ENCODE results near the gene EFCAB8.

Gene EFCAB8

GRCh38 chr20:32984196-32984595 is 125.5 kb downstream of the EFCAB8 start:
- H3K27me3 Mint-ChIP-seq: no peaks in the 10 kb centered on the region
- no peaks in the 10 kb centered on the region for H3K9me3 Mint-ChIP-seq
- no peak overlapping the region for H3K4me3 Mint-ChIP-seq
- H3K4me1 Mint-ChIP-seq: peaks cover 9% of the 10 kb centered on the region
- H3K36me3 Mint-ChIP-seq: no peaks in the 10 kb centered on the region
- no peak for ATAC-seq
- H3K27ac Mint-ChIP-seq: peak overlapping the region; percentile 49

DNA sequence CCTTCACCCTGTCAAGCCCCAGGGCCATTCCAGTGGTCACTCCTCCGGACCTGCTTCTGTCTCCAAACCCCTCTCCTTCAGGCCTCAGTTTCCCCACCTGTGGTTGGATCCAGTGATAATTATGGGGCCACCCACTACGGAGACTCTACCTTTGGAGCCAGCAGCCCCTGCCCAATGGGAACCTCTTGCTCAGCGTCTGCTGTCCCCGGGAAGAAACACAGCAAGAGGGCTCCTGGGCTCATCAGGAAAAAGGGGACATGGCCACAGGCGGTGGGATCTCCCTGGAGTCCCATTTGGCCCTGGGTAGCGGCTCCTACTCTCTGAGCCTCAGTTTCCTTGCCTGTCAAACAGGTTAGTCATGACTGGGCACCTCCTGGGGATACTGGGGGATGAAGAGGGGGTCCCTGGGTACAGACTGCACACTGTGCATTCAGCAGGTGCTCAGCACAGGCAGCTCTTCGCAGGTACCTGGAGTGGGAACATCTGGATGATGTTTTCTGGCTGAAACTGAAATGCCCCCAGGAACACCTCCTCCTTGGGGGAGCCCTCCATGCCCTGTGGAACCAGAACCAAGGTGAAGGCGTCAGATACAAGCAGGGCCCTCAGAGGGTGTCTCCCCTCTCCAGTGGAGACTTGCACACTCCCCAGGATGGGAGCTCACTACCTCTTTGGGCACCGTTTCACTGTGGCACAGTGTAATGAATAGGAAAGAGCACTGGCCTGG is 126.1 kb downstream of the EFCAB8 start:
- H3K27me3 Mint-ChIP-seq: no peaks in the 10 kb centered on the region
- H3K4me3 Mint-ChIP-seq: no peak overlapping the region
- H3K4me1 Mint-ChIP-seq: peaks cover 9% of the 10 kb centered on the region
- no peaks in the 10 kb centered on the region for H3K9me3 Mint-ChIP-seq
- no peaks in the 10 kb centered on the region for H3K36me3 Mint-ChIP-seq
- ATAC-seq: no peak
- peak overlapping the region; percentile 49 for H3K27ac Mint-ChIP-seq

GRCh38 chr20:32985596-32985995 is 126.9 kb downstream of the EFCAB8 start:
- H3K27ac Mint-ChIP-seq: no peak overlapping the region
- peaks cover 9% of the 10 kb centered on the region for H3K4me1 Mint-ChIP-seq
- H3K4me3 Mint-ChIP-seq: no peak overlapping the region
- H3K27me3 Mint-ChIP-seq: no peaks in the 10 kb centered on the region
- no peaks in the 10 kb centered on the region for H3K36me3 Mint-ChIP-seq
- no peak for ATAC-seq
- no peaks in the 10 kb centered on the region for H3K9me3 Mint-ChIP-seq

DNA sequence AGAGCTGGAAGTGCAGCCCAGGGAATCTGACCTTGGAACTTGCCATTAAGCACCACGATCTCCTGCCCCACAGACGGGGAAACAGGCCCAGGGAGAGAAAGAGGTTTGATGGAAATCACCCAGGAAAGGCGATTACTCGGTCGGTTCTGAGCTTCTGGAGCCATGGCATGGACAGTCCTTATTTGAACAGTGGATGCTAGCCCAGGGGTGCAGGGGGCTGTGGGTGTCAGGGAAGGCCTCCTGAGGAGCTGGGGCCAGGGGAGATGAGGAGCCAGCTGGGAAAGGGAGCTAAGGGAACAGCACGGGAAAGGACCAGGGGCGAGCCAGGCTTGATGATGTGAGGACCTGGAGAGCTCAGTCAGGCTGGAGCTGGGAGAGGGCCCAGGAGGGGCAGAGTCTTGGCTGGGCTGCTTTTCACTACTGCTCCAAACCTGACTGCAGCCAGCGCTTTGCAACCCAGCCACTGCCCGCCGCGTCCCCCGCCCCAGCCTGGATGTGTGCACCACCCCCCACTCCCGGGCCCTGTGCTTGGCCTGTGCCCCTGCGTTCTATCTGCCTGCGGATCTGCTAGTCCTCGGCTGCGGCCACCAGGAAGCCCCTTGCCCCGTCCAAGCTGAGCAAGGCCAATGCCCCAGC is 127.7 kb downstream of the EFCAB8 start:
- Mint-ChIP-seq H3K27ac (peak overlapping the region; percentile 10), H3K27me3 (no peaks in the 10 kb centered on the region), H3K4me1 (peaks cover 17% of the 10 kb centered on the region), H3K4me3 (no peak overlapping the region), H3K9me3 (no peaks in the 10 kb centered on the region), H3K36me3 (peaks cover 4% of the 10 kb centered on the region)
- ATAC-seq: no peak

DNA sequence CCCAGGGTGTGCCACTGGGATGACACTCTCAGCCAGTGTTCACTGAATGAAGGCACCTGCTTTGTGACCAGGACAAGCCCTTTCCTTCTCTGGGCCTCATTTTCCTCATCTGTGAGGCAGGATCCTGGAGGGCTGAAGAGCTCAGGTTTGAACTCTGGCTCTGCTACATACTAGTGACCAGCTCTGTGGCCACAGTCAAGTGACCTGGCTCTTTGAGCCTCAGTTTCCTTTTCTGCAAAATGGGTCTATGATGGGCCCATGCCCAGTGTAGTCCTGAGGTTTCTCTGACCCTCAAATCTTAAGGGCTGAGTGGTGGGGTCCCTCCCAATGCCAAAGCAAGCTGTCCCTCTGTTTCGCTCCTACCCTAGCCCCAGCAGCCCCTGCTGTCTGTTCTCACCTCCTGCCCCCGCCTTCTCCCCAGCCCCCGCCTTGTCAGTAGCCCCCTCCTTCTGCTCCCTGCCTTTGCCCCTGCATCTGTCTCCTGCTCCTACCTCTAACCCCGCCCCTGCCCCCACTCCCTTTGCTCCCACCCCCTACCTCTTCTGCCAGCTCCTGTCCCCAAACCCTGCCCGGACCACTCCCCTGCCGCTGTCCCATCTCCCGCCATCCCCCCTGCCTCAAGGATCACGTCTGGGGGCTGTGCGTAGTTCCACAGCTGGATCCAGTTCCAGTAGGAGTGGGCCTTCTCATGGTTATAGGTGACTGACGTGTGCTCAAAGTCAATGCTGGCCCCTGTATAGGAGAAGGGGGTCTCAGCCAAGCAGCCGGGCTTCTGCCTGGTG is 128.5 kb downstream of the EFCAB8 start:
- ATAC-seq: no peak
- H3K4me1 Mint-ChIP-seq: peaks cover 24% of the 10 kb centered on the region
- H3K27me3 Mint-ChIP-seq: no peaks in the 10 kb centered on the region
- H3K36me3 Mint-ChIP-seq: peaks cover 4% of the 10 kb centered on the region
- H3K9me3 Mint-ChIP-seq: no peaks in the 10 kb centered on the region
- no peak overlapping the region for H3K27ac Mint-ChIP-seq
- no peak overlapping the region for H3K4me3 Mint-ChIP-seq

GRCh38 chr20:32988008-32988407 is 129.3 kb downstream of the EFCAB8 start:
- Mint-ChIP-seq H3K36me3 (peaks cover 4% of the 10 kb centered on the region), H3K4me3 (no peak overlapping the region), H3K9me3 (no peaks in the 10 kb centered on the region), H3K4me1 (peaks cover 32% of the 10 kb centered on the region), H3K27ac (no peak overlapping the region), H3K27me3 (no peaks in the 10 kb centered on the region)
- ATAC-seq: no peak

GRCh38 chr20:32989507-32990283 is 131.0 kb downstream of the EFCAB8 start:
- no peaks in the 10 kb centered on the region for H3K27me3 Mint-ChIP-seq
- no peak for ATAC-seq
- H3K9me3 Mint-ChIP-seq: peaks cover under 1% of the 10 kb centered on the region
- peak overlapping the region; percentile 20 for H3K27ac Mint-ChIP-seq
- peaks cover 36% of the 10 kb centered on the region for H3K4me1 Mint-ChIP-seq
- peaks cover 6% of the 10 kb centered on the region for H3K36me3 Mint-ChIP-seq
- H3K4me3 Mint-ChIP-seq: no peak overlapping the region

GRCh38 chr20:32990426-32990825 is 131.7 kb downstream of the EFCAB8 start:
- H3K27ac Mint-ChIP-seq: no peak overlapping the region
- peaks cover 36% of the 10 kb centered on the region for H3K4me1 Mint-ChIP-seq

GRCh38 chr20:32991383-32991782 is 132.7 kb downstream of the EFCAB8 start:
- peak overlapping the region; percentile 49 for H3K27ac Mint-ChIP-seq
- peaks cover 12% of the 10 kb centered on the region for H3K36me3 Mint-ChIP-seq
- H3K4me3 Mint-ChIP-seq: peak overlapping the region; percentile 38
- H3K4me1 Mint-ChIP-seq: peaks cover 36% of the 10 kb centered on the region
- H3K9me3 Mint-ChIP-seq: peaks cover 8% of the 10 kb centered on the region
- ATAC-seq: peak; percentile 84
- H3K27me3 Mint-ChIP-seq: no peaks in the 10 kb centered on the region

More at GRCh38 chr20:32990426-32990825, 131.7 kb downstream of the EFCAB8 start:
- peaks cover 6% of the 10 kb centered on the region for H3K9me3 Mint-ChIP-seq
- H3K36me3 Mint-ChIP-seq: peaks cover 11% of the 10 kb centered on the region
- no peak for ATAC-seq
- no peak overlapping the region for H3K4me3 Mint-ChIP-seq
- no peaks in the 10 kb centered on the region for H3K27me3 Mint-ChIP-seq

- H3K36me3 Mint-ChIP-seq: peaks cover 17% of the 10 kb centered on the region
- peaks cover 13% of the 10 kb centered on the region for H3K9me3 Mint-ChIP-seq
- H3K4me3 Mint-ChIP-seq: peak overlapping the region; percentile 38
- H3K4me1 Mint-ChIP-seq: peaks cover 36% of the 10 kb centered on the region
- H3K27ac Mint-ChIP-seq: peak overlapping the region; percentile 49
- ATAC-seq: peak; percentile 71
- H3K27me3 Mint-ChIP-seq: no peaks in the 10 kb centered on the region
Measured at GRCh38 chr20:32991792-32992641, 133.3 kb downstream of the EFCAB8 start.

- Mint-ChIP-seq H3K9me3 (peaks cover 13% of the 10 kb centered on the region), H3K27ac (peak overlapping the region; percentile 12), H3K4me1 (peaks cover 33% of the 10 kb centered on the region), H3K4me3 (no peak overlapping the region), H3K27me3 (no peaks in the 10 kb centered on the region), H3K36me3 (peaks cover 17% of the 10 kb centered on the region)
- ATAC-seq: no peak
Measured at GRCh38 chr20:32993496-32994050, 134.8 kb downstream of the EFCAB8 start.

- ATAC-seq: no peak
- no peak overlapping the region for H3K4me3 Mint-ChIP-seq
- H3K27ac Mint-ChIP-seq: no peak overlapping the region
- H3K36me3 Mint-ChIP-seq: peaks cover 17% of the 10 kb centered on the region
- H3K9me3 Mint-ChIP-seq: peaks cover 13% of the 10 kb centered on the region
- H3K4me1 Mint-ChIP-seq: peaks cover 40% of the 10 kb centered on the region
- H3K27me3 Mint-ChIP-seq: no peaks in the 10 kb centered on the region
Measured at GRCh38 chr20:32995802-32996201, 137.1 kb downstream of the EFCAB8 start.

DNA sequence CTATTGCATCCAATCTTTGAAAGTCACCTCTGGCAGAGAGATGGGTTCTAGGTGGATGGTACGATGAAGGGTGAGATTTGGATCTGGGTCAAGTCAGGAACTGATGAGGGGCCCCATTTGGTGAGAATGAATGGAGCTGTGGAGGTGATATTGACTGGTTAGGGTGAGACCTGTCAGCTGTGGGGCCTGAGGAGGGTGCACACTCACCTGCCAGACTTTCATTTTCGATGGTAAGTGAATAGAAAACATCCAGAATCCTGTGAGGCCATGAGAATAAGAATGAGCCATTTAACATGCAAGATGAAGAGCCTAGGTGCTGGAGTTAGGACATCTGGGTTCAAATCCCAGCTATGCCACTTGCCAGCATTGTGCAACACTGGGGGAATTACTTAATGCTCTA is 138.7 kb downstream of the EFCAB8 start:
- H3K4me1 Mint-ChIP-seq: peaks cover 23% of the 10 kb centered on the region
- H3K27me3 Mint-ChIP-seq: no peaks in the 10 kb centered on the region
- ATAC-seq: no peak
- no peak overlapping the region for H3K27ac Mint-ChIP-seq
- peaks cover 13% of the 10 kb centered on the region for H3K36me3 Mint-ChIP-seq
- no peak overlapping the region for H3K4me3 Mint-ChIP-seq
- H3K9me3 Mint-ChIP-seq: peaks cover 13% of the 10 kb centered on the region

Measured in stimulated activated memory B cell treated with anti-CD40 and anti-IgM and Interleukin-4, amounts not matched to agents 10 μg/mL and 1 μg/mL and 100 μg/mL, for 72 hours (primary cell).